OCI-LY3 (cell line): ENCODE data around the gene KRT5.

ENCODE experiments used
- EZH2phosphoT487 ChIP-seq: fragments of 200-600 bp; shearing (Covaris generic); IDR thresholded peaks from 2 replicates; pipeline ENCODE4 v1.6.1; 2018; ENCODE audit warnings: antibody characterized with exemption, mixed run types, low read depth
- TF ChIP-seq, protein P1 (sequence below): fragments of 200-600, 300-600 bp; sonication (generic); IDR thresholded peaks from 2 replicates; pipeline ENCODE4 v1.5.1; 2014; ENCODE audit warnings: antibody characterized with exemption, low read length, low read depth

DNA sequence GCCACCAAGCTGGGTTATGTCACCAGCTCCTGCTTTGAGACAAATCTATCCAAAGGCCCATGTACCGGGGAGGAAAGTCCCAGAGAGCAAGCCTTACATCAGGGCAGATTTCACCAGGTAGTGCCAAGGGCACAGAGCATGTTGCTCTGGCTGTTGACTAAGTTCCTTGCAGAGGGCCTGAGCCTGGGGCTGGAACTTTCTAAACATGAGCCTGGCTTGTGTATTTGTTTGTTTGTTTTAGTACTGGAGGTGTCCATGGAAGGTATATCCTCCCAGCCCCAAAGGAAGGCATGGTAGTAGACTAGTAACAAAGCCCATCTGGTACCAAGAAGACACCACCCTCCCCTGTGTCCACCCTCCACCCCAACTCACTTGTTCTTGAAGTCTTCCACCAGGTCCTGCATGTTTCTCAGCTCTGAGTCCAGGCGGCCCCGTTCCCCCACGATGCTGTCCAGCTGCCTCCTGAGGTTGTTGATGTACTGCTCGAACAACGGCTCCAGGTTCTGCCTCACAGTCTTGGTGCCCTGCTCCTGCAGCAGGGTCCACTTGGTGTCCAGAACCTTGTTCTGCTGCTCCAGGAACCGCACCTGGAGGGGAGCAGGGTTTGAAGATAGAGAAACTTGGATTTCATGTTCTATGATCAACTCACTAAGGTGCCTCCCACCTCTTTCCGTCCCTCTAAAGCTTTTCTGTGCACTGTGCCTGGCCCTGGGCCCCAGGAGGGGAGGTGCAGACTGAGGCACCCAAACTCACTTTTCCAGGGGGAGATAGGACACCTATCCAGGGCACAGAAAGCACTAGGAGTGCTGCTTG lies 1.4 kb downstream of the KRT5 start:
- no peak for TF ChIP-seq EZH2phosphoT487
- TF ChIP-seq, protein P1, sequence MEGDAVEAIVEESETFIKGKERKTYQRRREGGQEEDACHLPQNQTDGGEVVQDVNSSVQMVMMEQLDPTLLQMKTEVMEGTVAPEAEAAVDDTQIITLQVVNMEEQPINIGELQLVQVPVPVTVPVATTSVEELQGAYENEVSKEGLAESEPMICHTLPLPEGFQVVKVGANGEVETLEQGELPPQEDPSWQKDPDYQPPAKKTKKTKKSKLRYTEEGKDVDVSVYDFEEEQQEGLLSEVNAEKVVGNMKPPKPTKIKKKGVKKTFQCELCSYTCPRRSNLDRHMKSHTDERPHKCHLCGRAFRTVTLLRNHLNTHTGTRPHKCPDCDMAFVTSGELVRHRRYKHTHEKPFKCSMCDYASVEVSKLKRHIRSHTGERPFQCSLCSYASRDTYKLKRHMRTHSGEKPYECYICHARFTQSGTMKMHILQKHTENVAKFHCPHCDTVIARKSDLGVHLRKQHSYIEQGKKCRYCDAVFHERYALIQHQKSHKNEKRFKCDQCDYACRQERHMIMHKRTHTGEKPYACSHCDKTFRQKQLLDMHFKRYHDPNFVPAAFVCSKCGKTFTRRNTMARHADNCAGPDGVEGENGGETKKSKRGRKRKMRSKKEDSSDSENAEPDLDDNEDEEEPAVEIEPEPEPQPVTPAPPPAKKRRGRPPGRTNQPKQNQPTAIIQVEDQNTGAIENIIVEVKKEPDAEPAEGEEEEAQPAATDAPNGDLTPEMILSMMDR: no peak
